ENCODE data around the gene NUTM2F. TPM values are rescaled to one million over a fixed set of nuclear protein-coding genes. Genes with fewer than 3 reads are reported as not detected.
"Not testable (repeated sequence)": the region's sequence is repeated elsewhere in the genome, so short reads cannot be mapped to it uniquely, and the experiment has no call there.

Gene NUTM2F
- total RNA-seq, 1 experiment from 2014 or later: not detected

DNA sequence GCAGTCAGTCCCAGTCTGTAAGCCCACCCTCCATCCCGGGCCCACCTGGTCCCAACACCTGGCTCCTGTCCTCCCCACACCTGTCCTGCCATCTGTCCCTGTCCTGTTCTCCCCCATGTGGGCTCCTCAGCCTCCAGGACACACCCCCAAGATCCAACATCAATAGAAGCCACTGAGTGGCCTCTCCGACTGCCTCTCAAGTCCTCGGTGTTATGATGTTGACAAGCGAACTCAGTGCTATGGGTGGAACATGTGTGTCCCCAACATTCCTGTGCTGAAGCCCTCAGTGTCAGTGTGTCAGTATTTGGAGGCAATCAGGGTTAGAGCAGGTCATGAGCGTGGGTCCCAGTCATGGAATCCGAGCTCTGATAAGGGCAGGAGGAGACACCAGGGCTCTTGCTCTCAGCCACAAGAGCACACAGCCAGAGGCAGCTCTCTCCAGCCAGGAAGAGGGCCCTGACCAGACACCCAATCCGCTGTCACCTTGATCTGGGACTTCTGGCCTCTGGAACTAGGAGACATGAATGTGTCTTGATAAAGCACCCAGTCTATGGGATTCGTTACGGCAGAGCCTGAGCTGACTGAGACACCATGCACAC is 6.0 kb downstream of the NUTM2F start:
- not testable (repeated sequence) for H3K9me3 ChIP-seq (ENCODE audit: low read length); H3K4me1 ChIP-seq (ENCODE audit: low read length); H3K4me2 ChIP-seq (ENCODE audit: low read depth, low read length, poor library complexity, severe bottlenecking); H3K27ac ChIP-seq (ENCODE audit: low read length); H3K79me2 ChIP-seq (ENCODE audit: low read length); H3K27me3 ChIP-seq (ENCODE audit: low read length); H3K9ac ChIP-seq (ENCODE audit: low read length); H3K4me3 ChIP-seq (ENCODE audit: low read length); DNase-seq; H3K36me3 ChIP-seq (ENCODE audit: insufficient read depth, low read length); H2AFZ ChIP-seq (ENCODE audit: low read length); H3K9me2 ChIP-seq (replicated peaks; ENCODE audit: insufficient read depth, low read length); H4K20me1 ChIP-seq (ENCODE audit: insufficient read depth, low read depth, low read length)

DNA sequence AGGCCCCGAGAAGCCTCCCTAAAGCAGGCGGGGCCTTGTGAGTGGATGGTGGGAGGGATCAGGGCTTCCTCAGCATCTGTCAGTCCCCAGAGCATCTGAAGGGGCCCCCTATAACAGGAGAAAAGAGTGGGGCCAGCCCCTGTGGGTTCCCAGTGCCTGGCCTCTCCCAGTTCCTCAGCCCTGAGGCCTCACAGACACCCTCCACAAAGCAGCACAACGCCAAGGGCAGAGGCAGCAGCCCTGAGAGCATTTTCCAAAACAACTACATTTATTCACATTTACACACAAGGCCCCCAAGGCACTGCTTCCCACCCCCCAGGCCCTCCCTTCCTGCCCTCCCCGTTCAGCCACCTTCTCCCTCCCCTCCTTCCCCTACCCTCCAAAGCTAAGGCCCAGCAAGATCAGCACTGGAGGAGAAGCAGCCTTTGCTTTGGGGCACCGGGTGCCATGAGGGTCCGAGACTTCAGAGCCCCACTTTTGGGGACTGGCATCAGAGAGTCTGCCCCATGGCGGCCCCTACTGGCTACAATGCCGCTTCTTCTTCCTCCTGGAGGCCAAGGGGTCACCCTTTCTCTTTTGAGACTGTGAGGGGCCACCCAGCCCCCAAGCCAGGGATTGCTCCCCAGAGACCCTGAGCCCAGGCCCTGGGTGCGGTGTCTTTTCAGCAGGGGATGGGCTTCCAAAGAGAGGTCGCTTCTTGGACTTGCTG is 10.3 kb downstream of the NUTM2F start:
- H3K9me2 ChIP-seq (replicated peaks; ENCODE audit: insufficient read depth, low read length); H3K36me3 ChIP-seq (ENCODE audit: insufficient read depth, low read length); H3K4me3 ChIP-seq (ENCODE audit: low read length); H3K4me2 ChIP-seq (ENCODE audit: low read depth, low read length, poor library complexity, severe bottlenecking); H3K79me2 ChIP-seq (ENCODE audit: low read length); H3K4me1 ChIP-seq (ENCODE audit: low read length); H2AFZ ChIP-seq (ENCODE audit: low read length); H3K27me3 ChIP-seq (ENCODE audit: low read length); H3K9ac ChIP-seq (ENCODE audit: low read length); DNase-seq; H3K27ac ChIP-seq (ENCODE audit: low read length); H3K9me3 ChIP-seq (ENCODE audit: low read length); H4K20me1 ChIP-seq (ENCODE audit: insufficient read depth, low read depth, low read length): not testable (repeated sequence)

DNA sequence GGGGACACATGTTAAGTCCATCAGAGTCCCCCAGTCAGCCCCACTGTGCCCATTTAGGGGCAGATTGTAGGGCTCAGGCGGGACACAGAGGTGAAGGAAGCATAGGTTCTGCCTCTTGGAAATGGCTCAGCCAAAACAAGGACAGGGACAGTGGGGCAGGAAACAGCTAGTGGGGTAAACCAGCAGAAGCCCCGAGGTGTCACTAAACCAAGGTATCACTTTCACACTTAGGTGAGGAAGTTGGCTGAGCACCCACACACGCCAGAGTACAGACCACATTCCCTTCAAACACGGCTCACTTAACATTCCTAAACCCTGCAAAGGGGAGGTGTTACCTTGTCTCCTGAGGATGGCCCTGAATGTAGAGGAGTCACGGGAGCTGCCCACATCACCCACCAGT is 12.2 kb downstream of the NUTM2F start:
- not testable (repeated sequence) for H3K4me1 ChIP-seq (ENCODE audit: low read length); H3K36me3 ChIP-seq (ENCODE audit: insufficient read depth, low read length); H4K20me1 ChIP-seq (ENCODE audit: insufficient read depth, low read depth, low read length); H3K9me2 ChIP-seq (replicated peaks; ENCODE audit: insufficient read depth, low read length); H3K9ac ChIP-seq (ENCODE audit: low read length); H3K4me2 ChIP-seq (ENCODE audit: low read depth, low read length, poor library complexity, severe bottlenecking); H3K27ac ChIP-seq (ENCODE audit: low read length); H3K4me3 ChIP-seq (ENCODE audit: low read length); H2AFZ ChIP-seq (ENCODE audit: low read length); H3K79me2 ChIP-seq (ENCODE audit: low read length); DNase-seq; H3K27me3 ChIP-seq (ENCODE audit: low read length); H3K9me3 ChIP-seq (ENCODE audit: low read length)

DNA sequence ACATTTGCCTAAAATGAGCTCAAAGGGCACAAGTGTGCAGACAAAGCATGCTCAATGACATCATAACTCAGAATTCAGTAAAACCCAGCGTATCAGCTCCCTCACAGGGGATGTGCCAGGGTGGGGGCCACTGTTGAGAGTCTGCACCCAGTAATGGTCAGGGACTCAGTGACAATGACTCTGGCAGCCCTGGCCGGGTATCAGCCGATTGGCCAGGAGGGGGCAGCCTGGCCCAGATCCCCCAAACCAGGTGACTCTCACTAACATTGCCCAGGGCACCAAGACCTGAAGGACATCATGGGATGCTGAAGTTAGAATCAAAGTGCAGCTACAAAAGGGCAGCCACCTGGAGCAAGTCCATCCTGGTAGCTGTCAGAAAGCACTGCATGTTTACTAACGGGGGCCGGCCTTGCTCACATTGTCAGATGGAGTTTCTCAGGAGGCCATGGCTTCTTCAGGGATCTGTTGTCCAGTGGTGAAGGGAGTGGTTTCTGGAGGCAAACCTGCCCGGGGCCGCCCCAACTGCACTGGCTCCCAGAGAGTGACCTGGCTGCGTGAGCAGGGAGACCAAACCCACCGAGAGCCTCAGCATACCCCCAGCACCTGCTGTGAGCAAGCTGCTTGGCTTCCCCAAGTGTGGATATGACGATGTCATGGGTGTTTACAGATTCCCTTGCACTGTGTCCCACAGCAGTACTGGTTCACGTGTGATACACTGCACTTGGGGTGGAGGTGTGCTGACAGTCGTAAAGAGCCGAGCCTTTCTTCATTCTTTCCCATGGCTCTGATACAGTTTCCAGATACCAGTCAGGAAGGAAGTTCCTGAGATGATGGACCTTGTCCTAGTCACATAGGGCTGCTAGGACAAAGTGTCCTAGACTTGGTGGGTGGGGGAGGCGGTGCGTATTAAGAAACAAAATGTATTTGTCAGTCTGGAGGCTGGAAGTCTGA is 13.1 kb downstream of the NUTM2F start:
- not testable (repeated sequence) for H3K27me3 ChIP-seq (ENCODE audit: low read length); H3K27ac ChIP-seq (ENCODE audit: low read length); H2AFZ ChIP-seq (ENCODE audit: low read length); H3K4me3 ChIP-seq (ENCODE audit: low read length); H4K20me1 ChIP-seq (ENCODE audit: insufficient read depth, low read depth, low read length); H3K79me2 ChIP-seq (ENCODE audit: low read length); H3K36me3 ChIP-seq (ENCODE audit: insufficient read depth, low read length); H3K9ac ChIP-seq (ENCODE audit: low read length); H3K9me3 ChIP-seq (ENCODE audit: low read length); H3K9me2 ChIP-seq (replicated peaks; ENCODE audit: insufficient read depth, low read length); H3K4me2 ChIP-seq (ENCODE audit: low read depth, low read length, poor library complexity, severe bottlenecking); DNase-seq; H3K4me1 ChIP-seq (ENCODE audit: low read length)

DNA sequence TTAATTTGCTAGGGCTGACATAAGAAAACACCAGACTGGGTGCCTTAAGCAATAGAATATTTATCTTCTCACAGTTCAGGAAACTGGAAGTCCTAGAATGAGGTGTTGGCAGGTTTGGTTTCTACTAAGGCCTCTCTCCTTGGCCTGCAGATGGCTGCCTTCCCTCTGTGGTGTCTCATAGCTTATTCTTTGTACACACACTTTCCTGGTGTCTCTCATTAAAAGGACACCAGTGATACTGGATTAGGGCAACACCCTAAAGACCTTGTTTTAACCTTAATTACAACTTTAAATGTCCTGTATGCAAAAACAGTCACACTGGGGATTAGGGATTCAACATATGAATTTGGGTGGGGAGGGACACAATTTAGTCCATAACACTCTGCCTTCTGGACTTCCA is 25.1 kb downstream of the NUTM2F start:
- Histone ChIP-seq H2AFZ (ENCODE audit: low read length) (no peak overlapping the region), H4K20me1 (ENCODE audit: insufficient read depth, low read depth, low read length) (no peaks in the 10 kb centered on the region), H3K79me2 (ENCODE audit: low read length) (no peaks in the 10 kb centered on the region), H3K9ac (ENCODE audit: low read length) (no peak overlapping the region), H3K9me3 (ENCODE audit: low read length) (no peaks in the 10 kb centered on the region), H3K4me2 (ENCODE audit: low read depth, low read length, poor library complexity, severe bottlenecking) (no peak overlapping the region), H3K27ac (ENCODE audit: low read length) (no peak overlapping the region), H3K36me3 (ENCODE audit: insufficient read depth, low read length) (no peaks in the 10 kb centered on the region), H3K4me3 (ENCODE audit: low read length) (no peak overlapping the region), H3K9me2 (replicated peaks; ENCODE audit: insufficient read depth, low read length) (no peaks in the 10 kb centered on the region), H3K4me1 (ENCODE audit: low read length) (no peaks in the 10 kb centered on the region), H3K27me3 (ENCODE audit: low read length) (no peaks in the 10 kb centered on the region)
- DNase-seq: no peak

DNA sequence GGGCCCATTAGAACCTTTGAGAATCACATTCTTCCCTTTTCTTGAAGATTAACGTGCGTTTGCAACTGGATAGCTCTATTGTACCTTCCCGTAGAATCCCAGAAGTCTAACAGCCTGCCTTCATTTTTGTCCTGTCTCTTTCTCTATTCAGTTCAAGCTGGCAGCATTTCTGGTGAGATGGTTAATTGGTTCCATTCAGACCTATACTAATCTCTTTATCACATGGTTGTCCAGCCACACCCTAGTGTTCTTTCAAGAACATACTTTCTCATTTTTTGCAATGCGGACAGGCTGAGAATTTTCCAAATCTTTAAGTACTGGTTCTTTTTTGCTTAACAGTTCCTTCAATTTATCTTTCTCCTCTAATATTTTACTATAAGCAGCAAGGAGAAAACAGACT is 26.0 kb downstream of the NUTM2F start:
- Histone ChIP-seq H3K79me2 (ENCODE audit: low read length) (no peaks in the 10 kb centered on the region), H3K27ac (ENCODE audit: low read length) (no peak overlapping the region)

DNA sequence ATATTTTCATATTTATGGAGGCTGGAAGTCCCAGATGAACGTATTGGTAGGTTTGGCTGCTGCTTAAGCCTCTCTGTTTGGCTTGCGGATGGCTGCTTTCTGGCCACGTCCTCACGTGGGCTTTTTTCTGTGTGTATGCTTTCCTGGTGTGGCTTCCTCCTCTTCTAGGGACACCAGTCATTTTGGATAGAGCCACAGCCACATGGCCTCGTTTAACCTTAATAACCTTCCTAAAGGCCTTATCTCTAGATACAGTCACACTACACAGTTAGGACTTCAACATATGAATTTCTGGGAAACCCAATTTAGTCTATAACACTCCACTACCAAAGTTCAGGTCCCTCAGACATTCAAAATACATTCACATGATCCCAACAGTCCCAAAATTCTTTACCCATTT is 26.9 kb downstream of the NUTM2F start:
- Histone ChIP-seq H3K27me3 (ENCODE audit: low read length) (no peaks in the 10 kb centered on the region), H3K79me2 (ENCODE audit: low read length) (no peaks in the 10 kb centered on the region), H3K4me1 (ENCODE audit: low read length) (no peaks in the 10 kb centered on the region), H4K20me1 (ENCODE audit: insufficient read depth, low read depth, low read length) (no peaks in the 10 kb centered on the region), H3K9me2 (replicated peaks; ENCODE audit: insufficient read depth, low read length) (no peaks in the 10 kb centered on the region), H3K27ac (ENCODE audit: low read length) (no peak overlapping the region), H3K4me2 (ENCODE audit: low read depth, low read length, poor library complexity, severe bottlenecking) (no peak overlapping the region), H3K4me3 (ENCODE audit: low read length) (no peak overlapping the region), H3K9me3 (ENCODE audit: low read length) (no peaks in the 10 kb centered on the region), H2AFZ (ENCODE audit: low read length) (no peak overlapping the region), H3K36me3 (ENCODE audit: insufficient read depth, low read length) (no peaks in the 10 kb centered on the region; the same call in 1 of the 2 replicates), H3K9ac (ENCODE audit: low read length) (no peak overlapping the region)
- no peak for DNase-seq

More for the DNA sequence above, 26.0 kb downstream of the NUTM2F start:
- no peaks in the 10 kb centered on the region for H3K9me3 ChIP-seq (ENCODE audit: low read length)
- no peaks in the 10 kb centered on the region for H3K9me2 ChIP-seq (replicated peaks; ENCODE audit: insufficient read depth, low read length)
- no peak overlapping the region for H3K9ac ChIP-seq (ENCODE audit: low read length)
- DNase-seq: no peak
- no peaks in the 10 kb centered on the region; the same call in 1 of the 2 replicates for H3K36me3 ChIP-seq (ENCODE audit: insufficient read depth, low read length)
- H3K4me3 ChIP-seq (ENCODE audit: low read length): no peak overlapping the region
- no peaks in the 10 kb centered on the region for H3K4me1 ChIP-seq (ENCODE audit: low read length)
- no peaks in the 10 kb centered on the region for H4K20me1 ChIP-seq (ENCODE audit: insufficient read depth, low read depth, low read length)
- no peak overlapping the region for H2AFZ ChIP-seq (ENCODE audit: low read length)
- H3K27me3 ChIP-seq (ENCODE audit: low read length): no peaks in the 10 kb centered on the region
- H3K4me2 ChIP-seq (ENCODE audit: low read depth, low read length, poor library complexity, severe bottlenecking): no peak overlapping the region

All from Karpas-422 (cell line).